Peyer's patch (tissue), 4 donors: ENCODE measurements around the gene ELOVL3. TPM values are rescaled to one million over a fixed set of nuclear protein-coding genes. Genes with fewer than 3 reads are reported as not detected.
"Not testable (repeated sequence)": the region's sequence is repeated elsewhere in the genome, so short reads cannot be mapped to it uniquely, and the experiment has no call there.

Experiments used
- DNase-seq, 3 donors: peaks; one replicate each; pipeline ENCODE4 v3.0.0-alpha.2; 2017 to 2019
- H3K27ac ChIP-seq, 4 donors: fragments of 200-600 bp; sonication (generic); one replicate each; pipeline ENCODE4 v1.5.1; 2016 to 2019
- H3K27me3 ChIP-seq, 2 donors: fragments of 200-600 bp; sonication (generic); one replicate each; pipeline ENCODE4 v1.5.1; 2019
- H3K36me3 ChIP-seq, 3 donors: fragments of 200-600 bp; sonication (generic); one replicate each; pipeline ENCODE4 v1.5.1; 2016 to 2019
- H3K4me1 ChIP-seq, 4 donors: fragments of 200-600 bp; sonication (generic); one replicate each; pipeline ENCODE4 v1.5.1; 2016 to 2019
- H3K4me3 ChIP-seq, 4 donors: fragments of 200-600 bp; sonication (generic); 1 replicate in 3 of 4; 2 replicates in 1 of 4; pipeline ENCODE4 v1.5.1; 2016 to 2019; ENCODE audit warnings: mild to moderate bottlenecking in 1 of 4
- H3K9me3 ChIP-seq, 4 donors: fragments of 200-600 bp; sonication (generic); one replicate each; pipeline ENCODE4 v1.5.1; 2016 to 2019; ENCODE audit warnings: mild to moderate bottlenecking in 1 of 4
- CTCF ChIP-seq, 6 experiments: fragments of 450-650 bp in 4 of 6; fragments of 200-600 bp in 2 of 6; sonication (generic) in 1 of 6; IDR thresholded peaks; one replicate each; pipeline ENCODE4 v1.5.1; 2017 to 2019; ENCODE audit warnings: antibody characterized with exemption in 6 of 6, mild to moderate bottlenecking in 3 of 6, moderate library complexity in 1 of 6
- POLR2A ChIP-seq, 2 donors: fragments of 450-650 bp; IDR thresholded peaks; one replicate each; pipeline ENCODE4 v1.5.1; 2017; ENCODE audit warnings: antibody characterized with exemption in 2 of 2, mild to moderate bottlenecking in 2 of 2, moderate library complexity in 2 of 2
- total RNA-seq, 4 donors: library from RNA; depleted of rRNA; stranded (reverse); fragments of >200 nt; gene quantifications; one replicate each; pipeline ENCODE4 v1.1.0, GENCODE V29; 2016

ELOVL3 gene
- total RNA-seq, 4 donors from 2014 or later = not detected

GRCh38 chr10:102202386-102202785 lies 23.7 kb upstream of the ELOVL3 start:
- Histone ChIP-seq H3K4me1 (no peaks in the 10 kb centered on the region), H3K4me3 (no peak overlapping the region), H3K27me3 (no peaks in the 10 kb centered on the region), H3K9me3 (peaks cover 0 to 11% (median 3%) of the 10 kb centered on the region in 4 donors), H3K27ac (no peak overlapping the region), H3K36me3 (no peaks in the 10 kb centered on the region)
- TF ChIP-seq CTCF (IDR thresholded peaks at IDR 0.05) (no peak), POLR2A (IDR thresholded peaks at IDR 0.05) (no peak)
- DNase-seq = no peak

- Histone ChIP-seq H3K36me3 (no peaks in the 10 kb centered on the region), H3K27me3 (no peaks in the 10 kb centered on the region), H3K9me3 (peaks cover 0 to 10% (median 3%) of the 10 kb centered on the region in 4 donors), H3K4me3 (no peak overlapping the region), H3K27ac (no peak overlapping the region), H3K4me1 (no peaks in the 10 kb centered on the region)
- DNase-seq = no peak
- no peak for TF ChIP-seq CTCF (IDR thresholded peaks at IDR 0.05)
- TF ChIP-seq POLR2A (IDR thresholded peaks at IDR 0.05) = no peak
Measured at GRCh38 chr10:102208311-102209035, 17.6 kb upstream of the ELOVL3 start.

- H3K27me3 ChIP-seq = no peaks in the 10 kb centered on the region
- no peak overlapping the region for H3K4me3 ChIP-seq
- no peaks in the 10 kb centered on the region for H3K4me1 ChIP-seq
- no peak for TF ChIP-seq POLR2A (IDR thresholded peaks at IDR 0.05)
- no peak for TF ChIP-seq CTCF (IDR thresholded peaks at IDR 0.05)
- no peaks in the 10 kb centered on the region for H3K36me3 ChIP-seq
- H3K27ac ChIP-seq = no peak overlapping the region
- no peak for DNase-seq
- no peaks in the 10 kb centered on the region for H3K9me3 ChIP-seq
Measured at GRCh38 chr10:102211615-102212299, 14.3 kb upstream of the ELOVL3 start.

GRCh38 chr10:102213599-102213998 lies 12.5 kb upstream of the ELOVL3 start:
- not testable (repeated sequence) for DNase-seq, H3K36me3 ChIP-seq, H3K9me3 ChIP-seq, H3K27me3 ChIP-seq, H3K4me1 ChIP-seq, H3K27ac ChIP-seq, H3K4me3 ChIP-seq

- Histone ChIP-seq H3K36me3 (no peaks in the 10 kb centered on the region), H3K27me3 (no peaks in the 10 kb centered on the region), H3K27ac (no peak overlapping the region), H3K4me3 (no peak overlapping the region), H3K4me1 (no peaks in the 10 kb centered on the region), H3K9me3 (no peaks in the 10 kb centered on the region)
- DNase-seq = no peak
- TF ChIP-seq CTCF (IDR thresholded peaks at IDR 0.05) (no peak), POLR2A (IDR thresholded peaks at IDR 0.05) (no peak)
Measured at GRCh38 chr10:102219370-102219769, 6.7 kb upstream of the ELOVL3 start.

GRCh38 chr10:102220612-102221011 lies 5.5 kb upstream of the ELOVL3 start:
- no peaks in the 10 kb centered on the region for H3K9me3 ChIP-seq
- H3K4me3 ChIP-seq = no peak overlapping the region
- H3K36me3 ChIP-seq = no peaks in the 10 kb centered on the region
- H3K27ac ChIP-seq = no peak overlapping the region
- no peak for DNase-seq
- H3K4me1 ChIP-seq = no peaks in the 10 kb centered on the region
- TF ChIP-seq CTCF (IDR thresholded peaks at IDR 0.05) = no peak
- TF ChIP-seq POLR2A (IDR thresholded peaks at IDR 0.05) = no peak
- no peaks in the 10 kb centered on the region for H3K27me3 ChIP-seq
